Activated CD4-positive, alpha-beta T cell treated with anti-CD3 and anti-CD28 coated beads, Interleukin-2, amount 10 ng/mL, durations not matched to agents 7 days and 5 days (primary cell): Measurements from ENCODE around the gene DUSP18. TPM values are rescaled to one million over a fixed set of nuclear protein-coding genes. Genes with fewer than 3 reads are reported as not detected.
"Not testable (repeated sequence)": the region's sequence is repeated elsewhere in the genome, so short reads cannot be mapped to it uniquely, and the experiment has no call there.

Source experiments
- CTCF ChIA-PET: fragments of 350-600 bp; sonication (Branson Sonifier 250); formaldehyde crosslinking; loops from one replicate; lab custom pipeline; 2021; ENCODE audit warnings: antibody characterized with exemption; lab: Charles Lee
- POLR2A ChIA-PET: fragments of 350-600 bp; sonication (Branson Sonifier 250); formaldehyde crosslinking; loops from one replicate; lab custom pipeline; 2021; ENCODE audit warnings: antibody characterized with exemption; lab: Charles Lee
- DNase-seq: peaks from one replicate; pipeline ENCODE4 v3.0.0-alpha.2; 2020
- H3K27ac Mint-ChIP-seq: one replicate; pipeline ENCODE4 v1.8.0; 2021; ENCODE audit warnings: mild to moderate bottlenecking, moderate library complexity, mixed read lengths
- H3K27me3 Mint-ChIP-seq: one replicate; pipeline ENCODE4 v1.8.0; 2021; ENCODE audit warnings: mixed read lengths
- H3K36me3 Mint-ChIP-seq: one replicate; pipeline ENCODE4 v1.8.0; 2021; ENCODE audit warnings: low read depth, mixed read lengths
- H3K4me1 Mint-ChIP-seq: one replicate; pipeline ENCODE4 v1.8.0; 2021; ENCODE audit warnings: mixed read lengths
- H3K4me3 Mint-ChIP-seq: one replicate; pipeline ENCODE4 v1.8.0; 2021; ENCODE audit warnings: mild to moderate bottlenecking, moderate library complexity, mixed read lengths
- H3K9me3 Mint-ChIP-seq: one replicate; pipeline ENCODE4 v1.8.0; 2021; ENCODE audit warnings: mixed read lengths
- total RNA-seq, 2 experiments: library from RNA; stranded (reverse); gene quantifications; one replicate each; pipeline ENCODE4 v1.2.3, GENCODE V29; 2021

The DUSP18 gene
- total RNA-seq, 2 experiments from 2014 or later = 9.8 to 12.2 TPM

- H3K4me3 Mint-ChIP-seq, H3K9me3 Mint-ChIP-seq, H3K36me3 Mint-ChIP-seq, CTCF ChIA-PET, H3K27ac Mint-ChIP-seq, POLR2A ChIA-PET, H3K27me3 Mint-ChIP-seq, DNase-seq: not testable (repeated sequence)
- peaks cover 16% of the 10 kb centered on the region for H3K4me1 Mint-ChIP-seq
Observed at GRCh38 chr22:30631469-30631868, 36.2 kb downstream of the DUSP18 start.

GRCh38 chr22:30628491-30628890 is 39.2 kb downstream of the DUSP18 start:
- Mint-ChIP-seq H3K36me3 (no peaks in the 10 kb centered on the region), H3K27me3 (no peaks in the 10 kb centered on the region), H3K27ac (no peak overlapping the region), H3K9me3 (no peaks in the 10 kb centered on the region), H3K4me3 (no peak overlapping the region), H3K4me1 (no peaks in the 10 kb centered on the region)
- no peak for DNase-seq
- ChIA-PET POLR2A (no interaction called here), CTCF (interaction anchor here (0.5 to 1.4 kb wide), 7 partner anchors 10 to 232 kb away, joined by 3 to 6 read pairs (median 3); no protein-coding TSS in a partner anchor)

GRCh38 chr22:30627471-30627870 is 40.2 kb downstream of the DUSP18 start:
- POLR2A ChIA-PET = no interaction called here
- H3K9me3 Mint-ChIP-seq = no peaks in the 10 kb centered on the region
- H3K27me3 Mint-ChIP-seq = no peaks in the 10 kb centered on the region
- H3K36me3 Mint-ChIP-seq = no peaks in the 10 kb centered on the region
- DNase-seq = no peak
- no peak overlapping the region for H3K4me3 Mint-ChIP-seq
- H3K4me1 Mint-ChIP-seq = no peaks in the 10 kb centered on the region
- no peak overlapping the region for H3K27ac Mint-ChIP-seq
- CTCF ChIA-PET = interaction anchor here (0.6 to 1.6 kb wide), 4 partner anchors 20 to 820 kb away, joined by 3 to 5 read pairs (median 4); no protein-coding TSS in a partner anchor

- no peak for DNase-seq
- no peaks in the 10 kb centered on the region for H3K4me1 Mint-ChIP-seq
- H3K36me3 Mint-ChIP-seq = no peaks in the 10 kb centered on the region
- H3K9me3 Mint-ChIP-seq = no peaks in the 10 kb centered on the region
- no peak overlapping the region for H3K27ac Mint-ChIP-seq
- no peaks in the 10 kb centered on the region for H3K27me3 Mint-ChIP-seq
- POLR2A ChIA-PET = no interaction called here
- no peak overlapping the region for H3K4me3 Mint-ChIP-seq
- CTCF ChIA-PET = interaction anchor here (0.5 to 3.4 kb wide), 3 partner anchors 9 to 945 kb away, joined by 3 to 17 read pairs (median 4); partner anchors contain the start of gene SLC35E4
Observed at GRCh38 chr22:30626413-30626812, 41.3 kb downstream of the DUSP18 start.

- not testable (repeated sequence) for H3K4me3 Mint-ChIP-seq, H3K9me3 Mint-ChIP-seq, H3K4me1 Mint-ChIP-seq, DNase-seq, H3K27ac Mint-ChIP-seq, H3K27me3 Mint-ChIP-seq, H3K36me3 Mint-ChIP-seq
- POLR2A ChIA-PET = interaction anchor here (0.7 kb wide), 1 partner anchor 103 kb away, joined by 3 read pairs; no protein-coding TSS in a partner anchor
- CTCF ChIA-PET = interaction anchor here (1.0 to 2.9 kb wide), 3 partner anchors 10 to 30 kb away, joined by 3 to 10 read pairs (median 3); no protein-coding TSS in a partner anchor
Observed at GRCh38 chr22:30619909-30620308, 47.8 kb downstream of the DUSP18 start.

GRCh38 chr22:30617819-30618218 is 49.9 kb downstream of the DUSP18 start:
- H3K9me3 Mint-ChIP-seq = no peaks in the 10 kb centered on the region
- H3K27ac Mint-ChIP-seq = no peak overlapping the region
- ChIA-PET CTCF (interaction anchor here (0.7 to 1.3 kb wide), 2 partner anchors 11 to 453 kb away, joined by 4 to 6 read pairs; no protein-coding TSS in a partner anchor), POLR2A (no interaction called here)
- no peak overlapping the region for H3K4me3 Mint-ChIP-seq
- H3K27me3 Mint-ChIP-seq = no peaks in the 10 kb centered on the region
- DNase-seq = no peak
- no peaks in the 10 kb centered on the region for H3K36me3 Mint-ChIP-seq
- H3K4me1 Mint-ChIP-seq = no peaks in the 10 kb centered on the region

- no peaks in the 10 kb centered on the region for H3K9me3 Mint-ChIP-seq
- no peak overlapping the region for H3K27ac Mint-ChIP-seq
- H3K4me3 Mint-ChIP-seq = no peak overlapping the region
- no peaks in the 10 kb centered on the region for H3K27me3 Mint-ChIP-seq
- DNase-seq = no peak
- ChIA-PET CTCF (interaction anchor here (0.8 to 3.0 kb wide), 2 partner anchors 9 to 19 kb away, joined by 3 to 11 read pairs; partner anchors contain the start of gene TCN2), POLR2A (no interaction called here)
- no peaks in the 10 kb centered on the region for H3K4me1 Mint-ChIP-seq
- H3K36me3 Mint-ChIP-seq = no peaks in the 10 kb centered on the region
Observed at GRCh38 chr22:30615543-30615954, 52.1 kb downstream of the DUSP18 start.

- H3K4me3 Mint-ChIP-seq = no peak overlapping the region
- no peaks in the 10 kb centered on the region for H3K9me3 Mint-ChIP-seq
- DNase-seq = no peak
- H3K27me3 Mint-ChIP-seq = no peaks in the 10 kb centered on the region
- H3K4me1 Mint-ChIP-seq = peaks cover 5% of the 10 kb centered on the region
- ChIA-PET CTCF (interaction anchor here (1.4 to 3.0 kb wide), 2 partner anchors 8 to 20 kb away, joined by 6 to 11 read pairs; partner anchors contain the start of gene TCN2), POLR2A (no interaction called here)
- H3K36me3 Mint-ChIP-seq = no peaks in the 10 kb centered on the region
- H3K27ac Mint-ChIP-seq = no peak overlapping the region
Observed at GRCh38 chr22:30614879-30615278, 52.8 kb downstream of the DUSP18 start.

GRCh38 chr22:30614268-30614667 is 53.4 kb downstream of the DUSP18 start:
- no peak for DNase-seq
- Mint-ChIP-seq H3K4me1 (peaks cover 10% of the 10 kb centered on the region), H3K27me3 (no peaks in the 10 kb centered on the region), H3K36me3 (no peaks in the 10 kb centered on the region), H3K9me3 (no peaks in the 10 kb centered on the region), H3K27ac (no peak overlapping the region), H3K4me3 (no peak overlapping the region)
- ChIA-PET POLR2A (no interaction called here), CTCF (interaction anchor here (1.4 kb wide), 1 partner anchor 20 kb away, joined by 6 read pairs; no protein-coding TSS in a partner anchor)

GRCh38 chr22:30612789-30613188 is 54.9 kb downstream of the DUSP18 start:
- no peaks in the 10 kb centered on the region for H3K36me3 Mint-ChIP-seq
- DNase-seq = no peak
- H3K9me3 Mint-ChIP-seq = no peaks in the 10 kb centered on the region
- peaks cover 21% of the 10 kb centered on the region for H3K4me1 Mint-ChIP-seq
- CTCF ChIA-PET = interaction anchor here (0.5 to 2.1 kb wide), 3 partner anchors 10 to 926 kb away, joined by 3 to 6 read pairs (median 3); no protein-coding TSS in a partner anchor
- no peak overlapping the region for H3K27ac Mint-ChIP-seq
- H3K4me3 Mint-ChIP-seq = no peak overlapping the region
- POLR2A ChIA-PET = no interaction called here
- H3K27me3 Mint-ChIP-seq = no peaks in the 10 kb centered on the region

Other genes starting within 250 kb of the DUSP18 start
- 10 to 100 TPM; 34.5 to 40.0 TPM for gene MTFP1, start 242.1 kb downstream of the DUSP18 start, total RNA-seq
- gene SEC14L3, start 195.9 kb downstream of the DUSP18 start, total RNA-seq = not detected
- not detected for gene SEC14L4, start 162.2 kb downstream of the DUSP18 start, total RNA-seq
- not detected for gene SEC14L6, start 121.1 kb downstream of the DUSP18 start, total RNA-seq
- gene GAL3ST1, start 93.2 kb downstream of the DUSP18 start, total RNA-seq = not detected
- 10 to 100 TPM; 58.5 to 62.7 TPM for gene PES1, start 76.0 kb downstream of the DUSP18 start, total RNA-seq
- gene TCN2, start 60.7 kb downstream of the DUSP18 start, total RNA-seq = under 1 TPM; 0.32 to 0.54 TPM
- 1 to 10 TPM; 1.8 to 2.5 TPM for gene SLC35E4, start 32.1 kb downstream of the DUSP18 start, total RNA-seq
- gene OSBP2, start 27.0 kb upstream of the DUSP18 start, total RNA-seq = 1 to 10 TPM; 1.1 TPM